Activated CD4-positive, alpha-beta T cell treated with anti-CD3 and anti-CD28 coated beads for 36 hours (primary cell): ENCODE data around the gene DNER. TPM values are rescaled to one million over a fixed set of nuclear protein-coding genes. Genes with fewer than 3 reads are reported as not detected.
"Not testable (repeated sequence)": the region's sequence is repeated elsewhere in the genome, so short reads cannot be mapped to it uniquely, and the experiment has no call there.

Source experiments
- ATAC-seq: fragments of 200-7000 bp; cut with Tn5 transposase; one replicate; pipeline ENCODE4 v1.10.0; 2021; ENCODE audit warnings: mild to moderate bottlenecking, moderate library complexity
- CTCF ChIA-PET: fragments of 350-600 bp; sonication (Branson Sonifier 250); formaldehyde crosslinking; loops from one replicate; lab custom pipeline; 2021; ENCODE audit warnings: antibody characterized with exemption; lab: Charles Lee
- POLR2A ChIA-PET: fragments of 350-600 bp; sonication (Branson Sonifier 250); formaldehyde crosslinking; loops from one replicate; lab custom pipeline; 2021; ENCODE audit warnings: antibody characterized with exemption, inconsistent platforms; lab: Charles Lee
- DNase-seq: peaks from one replicate; pipeline ENCODE4 v3.0.0-alpha.2; 2020
- H3K27ac Mint-ChIP-seq: one replicate; pipeline ENCODE4 v1.8.0; 2021; ENCODE audit warnings: mixed read lengths
- H3K27me3 Mint-ChIP-seq: one replicate; pipeline ENCODE4 v1.8.0; 2021; ENCODE audit warnings: mixed read lengths
- H3K36me3 Mint-ChIP-seq: one replicate; pipeline ENCODE4 v1.8.0; 2021; ENCODE audit warnings: low read depth, mixed read lengths
- H3K4me1 Mint-ChIP-seq: one replicate; pipeline ENCODE4 v1.8.0; 2021; ENCODE audit warnings: mixed read lengths
- H3K4me3 Mint-ChIP-seq: one replicate; pipeline ENCODE4 v1.8.0; 2021; ENCODE audit warnings: mild to moderate bottlenecking, moderate library complexity, mixed read lengths
- H3K9me3 Mint-ChIP-seq: one replicate; pipeline ENCODE4 v1.8.0; 2021; ENCODE audit warnings: low read depth, mixed read lengths
- intact Hi-C, 2 experiments: fragments of 100-400 bp; cut with DNase I in 1 of 2; cut with micrococcal nuclease in 1 of 2; formaldehyde crosslinking; loops; one replicate each; pipeline versions ENCODE4 v1.14.2 to v1.15.1; 2022 to 2024; cut with DNase I, micrococcal nuclease
- total RNA-seq, 2 experiments: library from RNA; stranded (reverse); gene quantifications; one replicate each; pipeline ENCODE4 v1.2.3, GENCODE V29; 2021

Gene DNER
- total RNA-seq, 2 experiments from 2014 or later = not detected

- intact Hi-C loops = no loop called here
- ATAC-seq (no peak), DNase-seq (no peak)
- H3K27me3 Mint-ChIP-seq = peaks cover 6% of the 10 kb centered on the region
- H3K4me1 Mint-ChIP-seq = no peaks in the 10 kb centered on the region
- CTCF ChIA-PET = no interaction called here
- H3K27ac Mint-ChIP-seq = no peak overlapping the region
- POLR2A ChIA-PET = no interaction called here
- peaks cover 16% of the 10 kb centered on the region for H3K9me3 Mint-ChIP-seq
- H3K36me3 Mint-ChIP-seq = no peaks in the 10 kb centered on the region
- no peak overlapping the region for H3K4me3 Mint-ChIP-seq
Observed at GRCh38 chr2:229733611-229734245, 19.4 kb upstream of the DNER start.

- ChIA-PET CTCF (interaction anchor here (0.7 kb wide), 1 partner anchor 42 kb away, joined by 4 read pairs; no protein-coding TSS in a partner anchor), POLR2A (no interaction called here)
- Mint-ChIP-seq H3K4me3 (no peak overlapping the region), H3K4me1 (no peaks in the 10 kb centered on the region), H3K27ac (no peak overlapping the region), H3K27me3 (peaks cover 8% of the 10 kb centered on the region), H3K36me3 (no peaks in the 10 kb centered on the region), H3K9me3 (peaks cover 12% of the 10 kb centered on the region)
- DNase-seq = no peak
- ATAC-seq = no peak
- intact Hi-C loops = no loop called here
Observed at GRCh38 chr2:229732897-229733296, 18.5 kb upstream of the DNER start.

- Mint-ChIP-seq H3K4me1 (no peaks in the 10 kb centered on the region), H3K4me3 (no peak overlapping the region), H3K27ac (no peak overlapping the region), H3K36me3 (no peaks in the 10 kb centered on the region), H3K9me3 (peaks cover 2% of the 10 kb centered on the region), H3K27me3 (peaks cover 8% of the 10 kb centered on the region)
- intact Hi-C loops = no loop called here
- POLR2A ChIA-PET = no interaction called here
- CTCF ChIA-PET = no interaction called here
- no peak for ATAC-seq
- DNase-seq = no peak
Observed at GRCh38 chr2:229731916-229732315, 17.6 kb upstream of the DNER start.

GRCh38 chr2:229731363-229731762 is 17.0 kb upstream of the DNER start:
- Mint-ChIP-seq H3K9me3 (no peaks in the 10 kb centered on the region), H3K4me1 (no peaks in the 10 kb centered on the region), H3K36me3 (no peaks in the 10 kb centered on the region), H3K4me3 (no peak overlapping the region), H3K27me3 (peaks cover 8% of the 10 kb centered on the region), H3K27ac (no peak overlapping the region)
- POLR2A ChIA-PET = no interaction called here
- DNase-seq = no peak
- intact Hi-C loops = no loop called here
- ATAC-seq = no peak
- CTCF ChIA-PET = no interaction called here

- DNase-seq (no peak), ATAC-seq (no peak)
- intact Hi-C loops = no loop called here
- ChIA-PET CTCF (interaction anchor here (0.6 kb wide), 1 partner anchor 454 kb away, joined by 3 read pairs; no protein-coding TSS in a partner anchor), POLR2A (no interaction called here)
- H3K4me3 Mint-ChIP-seq = no peak overlapping the region
- H3K4me1 Mint-ChIP-seq = no peaks in the 10 kb centered on the region
- no peaks in the 10 kb centered on the region for H3K36me3 Mint-ChIP-seq
- H3K27ac Mint-ChIP-seq = no peak overlapping the region
- H3K9me3 Mint-ChIP-seq = no peaks in the 10 kb centered on the region
- H3K27me3 Mint-ChIP-seq = peaks cover 12% of the 10 kb centered on the region
Observed at GRCh38 chr2:229728370-229728769, 14.0 kb upstream of the DNER start.

GRCh38 chr2:229726643-229727042 is 12.3 kb upstream of the DNER start:
- CTCF ChIA-PET = interaction anchor here (1.9 kb wide), 1 partner anchor 10 kb away, joined by 5 read pairs; no protein-coding TSS in a partner anchor
- H3K4me3 Mint-ChIP-seq = no peak overlapping the region
- intact Hi-C loops = no loop called here
- H3K36me3 Mint-ChIP-seq = no peaks in the 10 kb centered on the region
- peaks cover 12% of the 10 kb centered on the region for H3K27me3 Mint-ChIP-seq
- no peak for DNase-seq
- no peaks in the 10 kb centered on the region for H3K4me1 Mint-ChIP-seq
- H3K27ac Mint-ChIP-seq = no peak overlapping the region
- POLR2A ChIA-PET = no interaction called here
- no peak for ATAC-seq
- H3K9me3 Mint-ChIP-seq = no peaks in the 10 kb centered on the region

- Mint-ChIP-seq H3K27me3 (peaks cover 10% of the 10 kb centered on the region), H3K27ac (no peak overlapping the region), H3K4me3 (no peak overlapping the region), H3K9me3 (no peaks in the 10 kb centered on the region), H3K36me3 (no peaks in the 10 kb centered on the region), H3K4me1 (no peaks in the 10 kb centered on the region)
- ATAC-seq (no peak), DNase-seq (no peak)
- intact Hi-C loops = no loop called here
- ChIA-PET POLR2A (no interaction called here), CTCF (interaction anchor here (1.9 kb wide), 1 partner anchor 9 kb away, joined by 5 read pairs; no protein-coding TSS in a partner anchor)
Observed at GRCh38 chr2:229725716-229726574, 11.6 kb upstream of the DNER start.

DNA sequence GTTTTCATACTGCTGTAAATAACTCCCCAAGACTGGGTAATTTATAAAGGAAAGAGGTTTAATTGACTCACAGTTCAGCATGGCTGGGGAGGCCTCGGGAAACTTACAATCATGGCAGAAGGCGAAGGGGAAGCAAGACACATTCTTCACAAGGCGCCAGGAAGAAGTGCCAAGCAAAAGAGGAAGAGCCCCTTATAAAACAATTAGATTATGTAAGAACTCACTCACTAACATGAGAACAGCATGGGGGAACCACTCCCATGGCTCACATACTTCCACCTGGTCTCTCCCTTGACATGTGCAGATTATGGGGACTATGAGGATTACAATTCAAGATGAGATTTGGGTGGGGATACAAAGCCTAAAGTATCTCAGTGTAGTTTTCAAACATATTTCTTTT is 8.8 kb upstream of the DNER start:
- DNase-seq, H3K27ac Mint-ChIP-seq, intact Hi-C loops, POLR2A ChIA-PET, ATAC-seq, CTCF ChIA-PET, H3K4me1 Mint-ChIP-seq, H3K4me3 Mint-ChIP-seq, H3K36me3 Mint-ChIP-seq, H3K9me3 Mint-ChIP-seq: not testable (repeated sequence)
- H3K27me3 Mint-ChIP-seq = peaks cover 14% of the 10 kb centered on the region

DNA sequence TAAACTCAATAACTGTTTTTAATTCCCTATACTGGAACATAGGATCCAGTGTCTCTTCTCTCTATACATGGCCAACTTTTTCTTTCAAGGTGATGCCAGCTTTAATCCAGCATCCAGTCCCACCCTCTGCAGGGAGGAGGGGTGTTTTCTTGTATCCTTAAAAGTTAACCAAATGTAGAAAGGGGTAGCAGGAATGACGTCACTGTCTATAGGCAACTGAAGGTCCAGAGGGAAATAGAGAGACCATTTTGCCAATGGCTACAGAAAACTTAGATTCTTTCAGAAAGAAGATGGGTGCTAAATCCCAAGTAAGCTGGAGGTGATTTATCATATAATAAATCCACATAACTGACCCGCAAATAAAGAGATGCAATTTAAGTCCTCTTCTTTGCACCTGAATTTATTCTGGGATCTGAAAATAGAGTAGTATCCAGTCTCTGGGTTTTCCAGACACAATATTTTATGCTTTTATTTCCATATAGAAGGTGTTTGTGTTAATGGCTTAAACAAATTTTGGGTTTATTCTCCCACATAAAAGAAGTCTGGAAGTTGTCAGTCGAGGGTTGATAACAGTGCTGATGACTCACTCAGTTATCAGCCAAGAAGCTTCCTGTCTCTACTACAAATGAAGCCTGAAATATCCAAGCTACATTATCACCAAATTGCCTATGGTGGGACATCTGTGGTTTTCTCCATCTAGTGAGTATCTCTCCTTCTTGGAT is 5.7 kb upstream of the DNER start:
- Mint-ChIP-seq H3K4me1 (peaks cover 4% of the 10 kb centered on the region), H3K4me3 (no peak overlapping the region), H3K27ac (no peak overlapping the region), H3K36me3 (no peaks in the 10 kb centered on the region), H3K27me3 (peaks cover 33% of the 10 kb centered on the region), H3K9me3 (no peaks in the 10 kb centered on the region)
- intact Hi-C loops = loop anchor here in 1 of 2 experiments (5.0 to 10.0 kb wide), 4 partner anchors 288 to 1825 kb away; no protein-coding TSS in a partner anchor
- no peak for ATAC-seq
- no peak for DNase-seq
- ChIA-PET CTCF (interaction anchor here (0.6 to 1.0 kb wide), 2 partner anchors 10 to 91 kb away, joined by 3 to 5 read pairs; no protein-coding TSS in a partner anchor), POLR2A (no interaction called here)

- no peak overlapping the region for H3K4me3 Mint-ChIP-seq
- no peak for ATAC-seq
- DNase-seq = no peak
- no peaks in the 10 kb centered on the region for H3K9me3 Mint-ChIP-seq
- H3K27me3 Mint-ChIP-seq = peaks cover 35% of the 10 kb centered on the region
- H3K36me3 Mint-ChIP-seq = no peaks in the 10 kb centered on the region
- H3K27ac Mint-ChIP-seq = no peak overlapping the region
- H3K4me1 Mint-ChIP-seq = peaks cover 10% of the 10 kb centered on the region
- ChIA-PET CTCF (no interaction called here), POLR2A (no interaction called here)
- intact Hi-C loops = loop anchor here in 1 of 2 experiments (5.0 to 10.0 kb wide), 4 partner anchors 286 to 1823 kb away; no protein-coding TSS in a partner anchor
Observed at GRCh38 chr2:229718057-229718456, 3.7 kb upstream of the DNER start.

DNA sequence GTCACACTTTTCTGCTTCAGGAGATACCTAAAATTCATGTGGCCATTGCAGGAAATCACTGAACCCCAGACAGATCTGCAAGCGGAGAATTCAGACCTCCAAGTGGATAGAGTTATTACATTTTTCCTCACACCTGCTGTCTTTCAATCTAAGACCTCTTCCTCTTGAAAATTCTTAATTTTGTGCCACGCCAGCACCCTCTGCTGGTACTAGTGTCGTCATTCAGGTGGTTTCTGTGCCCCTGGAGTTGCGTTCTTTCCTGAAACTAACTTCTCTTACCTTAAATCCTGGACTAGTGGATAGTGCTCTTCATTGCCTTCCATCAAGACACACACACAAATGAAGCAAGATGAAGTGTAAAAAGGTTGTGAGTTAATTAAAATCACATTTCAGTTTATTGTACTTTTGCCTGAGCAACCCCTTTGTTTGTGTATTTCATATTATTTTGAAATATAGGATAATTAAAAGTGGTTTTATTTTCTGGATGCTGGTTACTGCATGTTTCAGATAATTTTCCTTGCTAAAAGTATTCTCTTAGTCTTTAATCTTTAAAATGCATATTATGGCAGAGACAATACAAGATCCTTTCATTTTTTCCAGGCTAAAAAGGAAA is 1.6 kb upstream of the DNER start:
- Mint-ChIP-seq H3K4me3 (no peak overlapping the region), H3K9me3 (no peaks in the 10 kb centered on the region), H3K36me3 (no peaks in the 10 kb centered on the region), H3K27ac (no peak overlapping the region), H3K27me3 (peaks cover 53% of the 10 kb centered on the region), H3K4me1 (peaks cover 11% of the 10 kb centered on the region)
- POLR2A ChIA-PET = no interaction called here
- intact Hi-C loops = loop anchor here in 1 of 2 experiments (5.0 to 10.0 kb wide), 4 partner anchors 284 to 1821 kb away; no protein-coding TSS in a partner anchor
- peak; percentile 64 for DNase-seq
- CTCF ChIA-PET = interaction anchor here (0.7 to 1.0 kb wide), 6 partner anchors 10 to 1767 kb away, joined by 3 to 5 read pairs (median 3); no protein-coding TSS in a partner anchor
- no peak for ATAC-seq
